Measurements from ENCODE around the gene ALG13. TPM values are rescaled to one million over a fixed set of nuclear protein-coding genes. Genes with fewer than 3 reads are reported as not detected.

The ALG13 gene
- total and polyA plus RNA-seq, 10 of the 15 experiments (the other 5 are each of a cell fraction or from before 2014, with no cell fraction given) = 30.5 to 119 (median 51.1) TPM

DNA sequence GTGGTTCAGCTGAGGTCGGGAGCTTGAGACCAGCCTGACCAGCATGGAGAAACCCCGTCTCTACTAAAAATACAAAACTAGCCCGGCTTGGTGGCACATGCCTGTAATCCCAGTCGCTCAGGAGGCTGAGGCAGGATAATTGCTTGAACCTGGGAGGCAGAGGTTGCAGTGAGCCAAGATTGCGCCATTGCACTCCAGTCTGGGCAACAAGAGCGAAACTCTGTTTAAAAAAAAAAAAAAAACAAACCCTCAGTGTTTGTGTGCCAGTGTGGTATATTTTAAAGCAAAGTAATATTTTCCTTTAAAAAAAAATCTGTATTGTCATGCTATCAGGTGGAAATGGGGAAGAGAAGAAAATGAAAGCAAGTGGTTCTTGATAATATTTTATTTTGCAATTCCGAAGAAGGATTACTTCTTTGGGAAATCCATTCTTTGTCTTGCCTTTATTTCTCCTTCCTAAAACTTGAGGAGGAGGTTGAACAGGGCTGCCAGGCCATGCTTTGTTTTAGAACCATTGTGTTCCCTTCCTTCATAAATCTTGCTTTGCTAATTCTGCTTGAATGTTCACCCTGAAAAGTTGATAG lies 14.4 kb downstream of the ALG13 start (continued):
- TF ChIP-seq SMARCA5 (IDR thresholded peaks at IDR 0.05) (no peak), NRF1 (conservative IDR thresholded peaks at IDR 0.05; ENCODE audit: low read depth, low read length) (no peak)

DNA sequence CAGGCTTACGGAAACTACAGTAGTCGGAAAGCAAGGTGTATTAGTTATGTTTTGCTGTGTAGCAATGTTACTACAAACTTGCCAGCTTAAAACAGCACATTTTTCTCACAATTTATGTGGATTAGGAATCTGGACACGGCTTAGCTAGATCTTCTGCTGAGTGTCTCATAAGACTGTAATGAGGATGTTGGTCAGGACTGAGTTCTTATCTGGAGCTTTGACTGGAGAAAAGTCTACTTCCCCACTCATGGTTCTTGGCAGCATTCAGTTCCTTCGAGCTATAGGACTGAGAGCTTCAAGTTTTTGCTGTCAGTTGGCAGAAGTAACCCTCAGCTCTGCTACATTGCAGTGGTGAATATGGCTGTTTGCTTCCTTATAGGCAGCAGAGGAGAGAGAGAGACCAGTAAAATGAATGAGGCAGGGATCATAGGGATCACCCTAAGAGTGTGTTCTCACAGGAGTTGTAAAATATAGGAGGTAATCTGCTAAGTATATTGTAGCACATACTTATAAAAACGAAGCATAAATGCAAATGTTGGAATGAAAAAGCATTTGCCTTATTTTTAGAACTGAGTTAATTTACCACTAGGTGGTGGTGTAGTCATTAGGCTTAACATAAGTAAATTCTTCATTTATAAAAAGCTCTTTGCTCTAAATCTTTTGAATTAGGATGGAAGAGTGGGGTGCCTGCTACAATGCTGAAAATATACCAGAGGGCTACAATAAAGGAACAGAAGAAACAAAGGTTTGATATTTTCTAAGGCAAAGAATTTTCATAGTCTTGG lies 38.6 kb downstream of the ALG13 start:
- intact Hi-C loops (cut with micrococcal nuclease; ENCODE audit: unreplicated experiment) = loop anchor here (10.0 kb wide), 1 partner anchor 325 kb away; no protein-coding TSS in a partner anchor
- no peak for FAIRE-seq
- TF ChIP-seq SP1 (IDR thresholded peaks at IDR 0.05; ENCODE audit: low read depth, low read length) (no peak), POLR2AphosphoS5 (IDR thresholded peaks at IDR 0.05; ENCODE audit: low read length) (no peak), RCOR1 (conservative IDR thresholded peaks at IDR 0.05; ENCODE audit: low read depth, low read length) (no peak), ETV6 (conservative IDR thresholded peaks at IDR 0.05 in 1 of 2, IDR thresholded peaks at IDR 0.05 in 1 of 2; ENCODE audit: borderline replicate concordance in 1 of 2, low read depth in 1 of 2) (no peak), ZNF274 (IDR thresholded peaks at IDR 0.05; ENCODE audit: insufficient read depth, insufficient read length) (no peak), ZNF622 (IDR thresholded peaks at IDR 0.05) (no peak)
- TF ChIP-seq, protein P1, sequence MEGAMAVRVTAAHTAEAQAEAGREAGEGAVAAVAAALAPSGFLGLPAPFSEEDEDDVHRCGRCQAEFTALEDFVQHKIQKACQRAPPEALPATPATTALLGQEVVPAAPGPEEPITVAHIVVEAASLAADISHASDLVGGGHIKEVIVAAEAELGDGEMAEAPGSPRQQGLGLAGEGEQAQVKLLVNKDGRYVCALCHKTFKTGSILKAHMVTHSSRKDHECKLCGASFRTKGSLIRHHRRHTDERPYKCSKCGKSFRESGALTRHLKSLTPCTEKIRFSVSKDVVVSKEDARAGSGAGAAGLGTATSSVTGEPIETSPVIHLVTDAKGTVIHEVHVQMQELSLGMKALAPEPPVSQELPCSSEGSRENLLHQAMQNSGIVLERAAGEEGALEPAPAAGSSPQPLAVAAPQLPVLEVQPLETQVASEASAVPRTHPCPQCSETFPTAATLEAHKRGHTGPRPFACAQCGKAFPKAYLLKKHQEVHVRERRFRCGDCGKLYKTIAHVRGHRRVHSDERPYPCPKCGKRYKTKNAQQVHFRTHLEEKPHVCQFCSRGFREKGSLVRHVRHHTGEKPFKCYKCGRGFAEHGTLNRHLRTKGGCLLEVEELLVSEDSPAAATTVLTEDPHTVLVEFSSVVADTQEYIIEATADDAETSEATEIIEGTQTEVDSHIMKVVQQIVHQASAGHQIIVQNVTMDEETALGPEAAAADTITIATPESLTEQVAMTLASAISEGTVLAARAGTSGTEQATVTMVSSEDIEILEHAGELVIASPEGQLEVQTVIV (IDR thresholded peaks at IDR 0.05; ENCODE audit: borderline replicate concordance, partially characterized antibody) = no peak
- TF ChIP-seq, protein P2, sequence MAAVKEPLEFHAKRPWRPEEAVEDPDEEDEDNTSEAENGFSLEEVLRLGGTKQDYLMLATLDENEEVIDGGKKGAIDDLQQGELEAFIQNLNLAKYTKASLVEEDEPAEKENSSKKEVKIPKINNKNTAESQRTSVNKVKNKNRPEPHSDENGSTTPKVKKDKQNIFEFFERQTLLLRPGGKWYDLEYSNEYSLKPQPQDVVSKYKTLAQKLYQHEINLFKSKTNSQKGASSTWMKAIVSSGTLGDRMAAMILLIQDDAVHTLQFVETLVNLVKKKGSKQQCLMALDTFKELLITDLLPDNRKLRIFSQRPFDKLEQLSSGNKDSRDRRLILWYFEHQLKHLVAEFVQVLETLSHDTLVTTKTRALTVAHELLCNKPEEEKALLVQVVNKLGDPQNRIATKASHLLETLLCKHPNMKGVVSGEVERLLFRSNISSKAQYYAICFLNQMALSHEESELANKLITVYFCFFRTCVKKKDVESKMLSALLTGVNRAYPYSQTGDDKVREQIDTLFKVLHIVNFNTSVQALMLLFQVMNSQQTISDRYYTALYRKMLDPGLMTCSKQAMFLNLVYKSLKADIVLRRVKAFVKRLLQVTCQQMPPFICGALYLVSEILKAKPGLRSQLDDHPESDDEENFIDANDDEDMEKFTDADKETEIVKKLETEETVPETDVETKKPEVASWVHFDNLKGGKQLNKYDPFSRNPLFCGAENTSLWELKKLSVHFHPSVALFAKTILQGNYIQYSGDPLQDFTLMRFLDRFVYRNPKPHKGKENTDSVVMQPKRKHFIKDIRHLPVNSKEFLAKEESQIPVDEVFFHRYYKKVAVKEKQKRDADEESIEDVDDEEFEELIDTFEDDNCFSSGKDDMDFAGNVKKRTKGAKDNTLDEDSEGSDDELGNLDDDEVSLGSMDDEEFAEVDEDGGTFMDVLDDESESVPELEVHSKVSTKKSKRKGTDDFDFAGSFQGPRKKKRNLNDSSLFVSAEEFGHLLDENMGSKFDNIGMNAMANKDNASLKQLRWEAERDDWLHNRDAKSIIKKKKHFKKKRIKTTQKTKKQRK (IDR thresholded peaks at IDR 0.05; ENCODE audit: low read depth, low read length) = no peak
- TF ChIP-seq, protein P3, sequence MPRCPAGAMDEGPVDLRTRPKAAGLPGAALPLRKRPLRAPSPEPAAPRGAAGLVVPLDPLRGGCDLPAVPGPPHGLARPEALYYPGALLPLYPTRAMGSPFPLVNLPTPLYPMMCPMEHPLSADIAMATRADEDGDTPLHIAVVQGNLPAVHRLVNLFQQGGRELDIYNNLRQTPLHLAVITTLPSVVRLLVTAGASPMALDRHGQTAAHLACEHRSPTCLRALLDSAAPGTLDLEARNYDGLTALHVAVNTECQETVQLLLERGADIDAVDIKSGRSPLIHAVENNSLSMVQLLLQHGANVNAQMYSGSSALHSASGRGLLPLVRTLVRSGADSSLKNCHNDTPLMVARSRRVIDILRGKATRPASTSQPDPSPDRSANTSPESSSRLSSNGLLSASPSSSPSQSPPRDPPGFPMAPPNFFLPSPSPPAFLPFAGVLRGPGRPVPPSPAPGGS (IDR thresholded peaks at IDR 0.05; ENCODE audit: borderline replicate concordance, insufficient read depth, low read depth, low read length, poor library complexity, severe bottlenecking) = no peak

More for the DNA sequence above, 38.6 kb downstream of the ALG13 start:
- SMC1A ChIA-PET (ENCODE audit: uncharacterized antibody, unreplicated experiment) = interaction anchor here (0.6 to 2.0 kb wide), 2 partner anchors 11 to 923 kb away, joined by 3 to 5 read pairs; no protein-coding TSS in a partner anchor
- no peaks in the 10 kb centered on the region; a peak in 1 of 4 replicates for H3K36me3 ChIP-seq (ENCODE audit: control insufficient read depth in 2 of 2, insufficient read depth in 2 of 2, low read length in 1 of 2)
- no peak for DNase-seq (ENCODE audit: low read depth, low spot score)
- POLR2A ChIA-PET = interaction anchor here (0.7 kb wide), 1 partner anchor 149 kb away, joined by 4 read pairs; no protein-coding TSS in a partner anchor
- no peak overlapping the region for H3K9ac ChIP-seq (ENCODE audit: control insufficient read depth, insufficient read depth, low read length)
- H3K27ac ChIP-seq (ENCODE audit: control insufficient read depth, insufficient read depth) = no peak overlapping the region
- no peaks in the 10 kb centered on the region for H3K9me3 ChIP-seq (replicated peaks; ENCODE audit: control insufficient read depth, insufficient read depth, low read length)
- 57% methylated on average over 5 of the region's 5 CpGs for WGBS (ENCODE audit: insufficient coverage, insufficient replicate concordance, low lambda C conversion rate, missing lambda C conversion rate)
- no peaks in the 10 kb centered on the region for H3K4me1 ChIP-seq (ENCODE audit: control insufficient read depth, insufficient read depth, low read length)
- CTCF ChIA-PET = interaction anchor here (0.8 to 2.1 kb wide), 12 partner anchors 8 to 428 kb away, joined by 3 to 10 read pairs (median 3); no protein-coding TSS in a partner anchor
- H4K20me1 ChIP-seq (ENCODE audit: control insufficient read depth, insufficient read depth) = no peaks in the 10 kb centered on the region
- ATAC-seq = no peak
- RAD21 ChIA-PET (ENCODE audit: unreplicated experiment) = interaction anchor here (0.7 kb wide), 1 partner anchor 10 kb away, joined by 3 read pairs; no protein-coding TSS in a partner anchor
- H3K27me3 ChIP-seq (replicated peaks in 1 of 2; ENCODE audit: control insufficient read depth in 2 of 2, insufficient read depth in 2 of 2, low read length in 1 of 2) = no peaks in the 10 kb centered on the region
- in situ Hi-C loops (cut with MboI) = no loop called here
- BruUV-seq (replicated peaks) = no TSS peak
- H3K79me2 ChIP-seq (ENCODE audit: control insufficient read depth, insufficient read depth, low read length) = no peaks in the 10 kb centered on the region
- H2AFZ ChIP-seq (ENCODE audit: control insufficient read depth, low read depth, low read length) = no peak overlapping the region
- H3K4me3 ChIP-seq = no peak overlapping the region
- no peak overlapping the region for H3K4me2 ChIP-seq (ENCODE audit: control insufficient read depth, insufficient read depth)
